Panc1 (cell line): ENCODE data around the gene ZC3H13.

ENCODE experiments used
- CTCF ChIP-seq: fragments of 450-650 bp; IDR thresholded peaks from 2 replicates; pipeline ENCODE4 v1.5.1; 2017; ENCODE audit warnings: mild to moderate bottlenecking
- POLR2AphosphoS5 ChIP-seq: IDR thresholded peaks from 2 replicates; pipeline ENCODE4 v1.6.1; 2012; ENCODE audit warnings: mild to moderate bottlenecking, low read depth, low read length, moderate library complexity
- REST ChIP-seq, 2 experiments: IDR thresholded peaks; 2 replicates each; pipeline ENCODE4 v1.6.1; 2011 to 2012; ENCODE audit warnings: low read depth in 2 of 2, control low read depth in 1 of 2, low read length in 1 of 2, mild to moderate bottlenecking in 1 of 2, moderate library complexity in 1 of 2; ENCODE audit not compliant: insufficient read depth in 1 of 2
- SIN3A ChIP-seq: IDR thresholded peaks from 2 replicates; pipeline ENCODE4 v1.6.1; 2012; ENCODE audit warnings: low read depth, mild to moderate bottlenecking, low read length, moderate library complexity, borderline replicate concordance; ENCODE audit not compliant: insufficient read depth
- TCF7L2 ChIP-seq: IDR thresholded peaks from 2 replicates; pipeline ENCODE4 v1.6.1; 2011; ENCODE audit warnings: mild to moderate bottlenecking, low read depth, low read length, inconsistent platforms

GRCh38 chr13:46059405-46059804 is 6.9 kb upstream of the ZC3H13 start:
- no peak for TF ChIP-seq CTCF
- TF ChIP-seq REST (IDR thresholded peaks at IDR 0.05; ENCODE audit: insufficient read depth in 1 of 2, low read depth in 2 of 2, low read length in 1 of 2): no peak
- TF ChIP-seq POLR2AphosphoS5: no peak
- TF ChIP-seq SIN3A: no peak
- no peak for TF ChIP-seq TCF7L2
